Kidney epithelial cell (primary cell): ENCODE measurements around the gene TSPAN32. TPM values are rescaled to one million over a fixed set of nuclear protein-coding genes. Genes with fewer than 3 reads are reported as not detected.

Experiments used
- DNase-seq: peaks from one replicate; pipeline ENCODE4 v3.0.0-alpha.2; 2010; ENCODE audit warnings: low read depth
- H3K27me3 ChIP-seq: 2 replicates; pipeline ENCODE4 v1.6.0; 2011; ENCODE audit warnings: low read length; ENCODE audit not compliant: control insufficient read depth, insufficient read depth
- H3K36me3 ChIP-seq: 2 replicates; pipeline ENCODE4 v1.5.1; 2011; ENCODE audit warnings: low read length; ENCODE audit not compliant: control insufficient read depth, insufficient read depth
- H3K4me3 ChIP-seq: 2 replicates; pipeline ENCODE4 v1.5.1; 2011; ENCODE audit warnings: low read depth, mild to moderate bottlenecking, control low read depth, low read length
- CTCF ChIP-seq: IDR thresholded peaks from 2 replicates; pipeline ENCODE4 v1.5.1; 2011; ENCODE audit warnings: mild to moderate bottlenecking, moderate library complexity, low read length, control low read depth, inconsistent platforms; ENCODE audit not compliant: insufficient read depth, poor library complexity, severe bottlenecking
- total RNA-seq: library from RNA; depleted of rRNA; stranded (reverse); fragments of >200 nt; gene quantifications from 2 replicates; pipeline ENCODE4 v1.2.3, GENCODE V29; 2015

The TSPAN32 gene
- total RNA-seq, 1 donor from 2014 or later = 0.46 TPM

- H3K4me3 ChIP-seq = no peak overlapping the region
- no peak for DNase-seq
- H3K36me3 ChIP-seq = no peaks in the 10 kb centered on the region
- H3K27me3 ChIP-seq = peaks cover 4% of the 10 kb centered on the region
- TF ChIP-seq CTCF = no peak
These were observed 16.3 kb downstream of the TSPAN32 start for GRCh38 chr11:2318123-2318522.

GRCh38 chr11:2318707-2319106, 16.9 kb downstream of the TSPAN32 start:
- no peak for TF ChIP-seq CTCF
- H3K36me3 ChIP-seq = no peaks in the 10 kb centered on the region

GRCh38 chr11:2319791-2320472, 18.1 kb downstream of the TSPAN32 start:
- Histone ChIP-seq H3K27me3 (peaks cover 4% of the 10 kb centered on the region), H3K36me3 (no peaks in the 10 kb centered on the region), H3K4me3 (no peak overlapping the region)
- no peak for DNase-seq
- TF ChIP-seq CTCF = no peak

More at GRCh38 chr11:2318707-2319106, 16.9 kb downstream of the TSPAN32 start:
- no peak for DNase-seq
- Histone ChIP-seq H3K4me3 (no peak overlapping the region), H3K27me3 (peaks cover 4% of the 10 kb centered on the region)

- Histone ChIP-seq H3K27me3 (peaks cover 4% of the 10 kb centered on the region), H3K4me3 (no peak overlapping the region), H3K36me3 (no peaks in the 10 kb centered on the region)
- no peak for TF ChIP-seq CTCF
- DNase-seq = no peak
These were observed 18.9 kb downstream of the TSPAN32 start for GRCh38 chr11:2320568-2321310.

GRCh38 chr11:2321311-2321683, 19.5 kb downstream of the TSPAN32 start:
- no peak for DNase-seq
- no peaks in the 10 kb centered on the region for H3K36me3 ChIP-seq
- peaks cover 4% of the 10 kb centered on the region for H3K27me3 ChIP-seq
- no peak overlapping the region for H3K4me3 ChIP-seq
- no peak for TF ChIP-seq CTCF
